ENCODE data around the gene FAM53B.

The FAM53B gene

GRCh38 chr10:124598773-124599587 lies 145.2 kb downstream of the FAM53B start:
- Mint-ChIP-seq H3K27me3 (ENCODE audit: low read depth) (no peaks in the 10 kb centered on the region), H3K4me1 (ENCODE audit: low read depth) (no peaks in the 10 kb centered on the region), H3K9me3 (no peaks in the 10 kb centered on the region), H3K27ac (no peak overlapping the region), H3K36me3 (ENCODE audit: low read depth) (no peaks in the 10 kb centered on the region), H3K4me3 (no peak overlapping the region)
- no peak for DNase-seq (ENCODE audit: low spot score)

- Mint-ChIP-seq H3K4me1 (ENCODE audit: low read depth) (no peaks in the 10 kb centered on the region), H3K27me3 (ENCODE audit: low read depth) (no peaks in the 10 kb centered on the region)
Observed at GRCh38 chr10:124598196-124598595, 146.0 kb downstream of the FAM53B start.

GRCh38 chr10:124597846-124598165 lies 146.4 kb downstream of the FAM53B start:
- Mint-ChIP-seq H3K4me3 (no peak overlapping the region), H3K27me3 (ENCODE audit: low read depth) (no peaks in the 10 kb centered on the region), H3K36me3 (ENCODE audit: low read depth) (no peaks in the 10 kb centered on the region), H3K27ac (no peak overlapping the region), H3K9me3 (no peaks in the 10 kb centered on the region), H3K4me1 (ENCODE audit: low read depth) (no peaks in the 10 kb centered on the region)
- DNase-seq (ENCODE audit: low spot score), result no peak

More at GRCh38 chr10:124598196-124598595, 146.0 kb downstream of the FAM53B start:
- Mint-ChIP-seq H3K9me3 (no peaks in the 10 kb centered on the region), H3K4me3 (no peak overlapping the region), H3K27ac (no peak overlapping the region), H3K36me3 (ENCODE audit: low read depth) (no peaks in the 10 kb centered on the region)
- no peak for DNase-seq (ENCODE audit: low spot score)

- Mint-ChIP-seq H3K27ac (no peak overlapping the region), H3K36me3 (ENCODE audit: low read depth) (no peaks in the 10 kb centered on the region), H3K9me3 (no peaks in the 10 kb centered on the region), H3K4me3 (no peak overlapping the region), H3K4me1 (ENCODE audit: low read depth) (no peaks in the 10 kb centered on the region), H3K27me3 (ENCODE audit: low read depth) (no peaks in the 10 kb centered on the region)
- DNase-seq (ENCODE audit: low spot score), result no peak
Observed at GRCh38 chr10:124596962-124597845, 147.0 kb downstream of the FAM53B start.

GRCh38 chr10:124596116-124596785 lies 147.9 kb downstream of the FAM53B start:
- Mint-ChIP-seq H3K36me3 (ENCODE audit: low read depth) (no peaks in the 10 kb centered on the region), H3K9me3 (no peaks in the 10 kb centered on the region), H3K27ac (no peak overlapping the region), H3K4me1 (ENCODE audit: low read depth) (no peaks in the 10 kb centered on the region), H3K27me3 (ENCODE audit: low read depth) (no peaks in the 10 kb centered on the region), H3K4me3 (no peak overlapping the region)
- DNase-seq (ENCODE audit: low spot score), result no peak

GRCh38 chr10:124595143-124595883 lies 148.9 kb downstream of the FAM53B start:
- no peak overlapping the region for H3K27ac Mint-ChIP-seq
- no peaks in the 10 kb centered on the region for H3K36me3 Mint-ChIP-seq (ENCODE audit: low read depth)
- H3K4me1 Mint-ChIP-seq (ENCODE audit: low read depth), result no peaks in the 10 kb centered on the region
- H3K9me3 Mint-ChIP-seq, result no peaks in the 10 kb centered on the region
- H3K4me3 Mint-ChIP-seq, result no peak overlapping the region
- no peak for DNase-seq (ENCODE audit: low spot score)
- no peaks in the 10 kb centered on the region for H3K27me3 Mint-ChIP-seq (ENCODE audit: low read depth)

GRCh38 chr10:124594240-124594639 lies 149.9 kb downstream of the FAM53B start:
- DNase-seq (ENCODE audit: low spot score), result no peak
- H3K4me1 Mint-ChIP-seq (ENCODE audit: low read depth), result no peaks in the 10 kb centered on the region
- H3K4me3 Mint-ChIP-seq, result no peak overlapping the region
- no peaks in the 10 kb centered on the region for H3K9me3 Mint-ChIP-seq
- H3K27me3 Mint-ChIP-seq (ENCODE audit: low read depth), result no peaks in the 10 kb centered on the region
- no peak overlapping the region for H3K27ac Mint-ChIP-seq
- H3K36me3 Mint-ChIP-seq (ENCODE audit: low read depth), result no peaks in the 10 kb centered on the region

- Mint-ChIP-seq H3K9me3 (no peaks in the 10 kb centered on the region), H3K27me3 (ENCODE audit: low read depth) (no peaks in the 10 kb centered on the region), H3K27ac (no peak overlapping the region), H3K36me3 (ENCODE audit: low read depth) (no peaks in the 10 kb centered on the region), H3K4me1 (ENCODE audit: low read depth) (no peaks in the 10 kb centered on the region), H3K4me3 (no peak overlapping the region)
- DNase-seq (ENCODE audit: low spot score), result no peak
Observed at GRCh38 chr10:124593431-124593985, 150.7 kb downstream of the FAM53B start.

GRCh38 chr10:124592736-124593430 lies 151.3 kb downstream of the FAM53B start:
- Mint-ChIP-seq H3K27ac (no peak overlapping the region), H3K4me3 (no peak overlapping the region), H3K36me3 (ENCODE audit: low read depth) (no peaks in the 10 kb centered on the region), H3K9me3 (no peaks in the 10 kb centered on the region), H3K4me1 (ENCODE audit: low read depth) (no peaks in the 10 kb centered on the region), H3K27me3 (ENCODE audit: low read depth) (no peaks in the 10 kb centered on the region)
- no peak for DNase-seq (ENCODE audit: low spot score)

GRCh38 chr10:124592101-124592500 lies 152.1 kb downstream of the FAM53B start:
- DNase-seq (ENCODE audit: low spot score), result no peak
- H3K4me1 Mint-ChIP-seq (ENCODE audit: low read depth), result no peaks in the 10 kb centered on the region
- no peaks in the 10 kb centered on the region for H3K27me3 Mint-ChIP-seq (ENCODE audit: low read depth)
- H3K4me3 Mint-ChIP-seq, result no peak overlapping the region
- no peak overlapping the region for H3K27ac Mint-ChIP-seq
- H3K36me3 Mint-ChIP-seq (ENCODE audit: low read depth), result no peaks in the 10 kb centered on the region
- no peaks in the 10 kb centered on the region for H3K9me3 Mint-ChIP-seq

GRCh38 chr10:124591123-124591495 lies 153.1 kb downstream of the FAM53B start:
- Mint-ChIP-seq H3K4me3 (no peak overlapping the region), H3K9me3 (no peaks in the 10 kb centered on the region), H3K27ac (no peak overlapping the region), H3K4me1 (ENCODE audit: low read depth) (no peaks in the 10 kb centered on the region), H3K27me3 (ENCODE audit: low read depth) (no peaks in the 10 kb centered on the region), H3K36me3 (ENCODE audit: low read depth) (no peaks in the 10 kb centered on the region)
- DNase-seq (ENCODE audit: low spot score), result no peak

GRCh38 chr10:124590216-124591122 lies 153.7 kb downstream of the FAM53B start:
- no peak overlapping the region for H3K4me3 Mint-ChIP-seq
- no peaks in the 10 kb centered on the region for H3K27me3 Mint-ChIP-seq (ENCODE audit: low read depth)
- no peaks in the 10 kb centered on the region for H3K4me1 Mint-ChIP-seq (ENCODE audit: low read depth)
- no peaks in the 10 kb centered on the region for H3K36me3 Mint-ChIP-seq (ENCODE audit: low read depth)
- no peak for DNase-seq (ENCODE audit: low spot score)
- no peak overlapping the region for H3K27ac Mint-ChIP-seq
- H3K9me3 Mint-ChIP-seq, result no peaks in the 10 kb centered on the region
